ENCODE data around the gene SPHK1.
A peak's percentile ranks its signal among the peaks of the same experiment; 100 is the strongest.

Gene SPHK1

GRCh38 chr17:76363107-76363842, 21.1 kb upstream of the SPHK1 start:
- DNase-seq = no peak

GRCh38 chr17:76365256-76365903, 19.0 kb upstream of the SPHK1 start:
- no peak for DNase-seq

- no peak for DNase-seq
Measured at GRCh38 chr17:76366247-76366646, 18.2 kb upstream of the SPHK1 start.

GRCh38 chr17:76367642-76368041, 16.8 kb upstream of the SPHK1 start:
- no peak for DNase-seq

GRCh38 chr17:76368545-76368944, 15.9 kb upstream of the SPHK1 start:
- DNase-seq = no peak

GRCh38 chr17:76369379-76369778, 15.0 kb upstream of the SPHK1 start:
- DNase-seq = no peak

- DNase-seq = no peak
Measured at GRCh38 chr17:76369804-76370203, 14.6 kb upstream of the SPHK1 start.

GRCh38 chr17:76370261-76370993, 14.0 kb upstream of the SPHK1 start:
- no peak for DNase-seq

GRCh38 chr17:76371656-76372628, 12.5 kb upstream of the SPHK1 start:
- no peak for DNase-seq

- no peak for DNase-seq
Measured at GRCh38 chr17:76376318-76377133, 7.9 kb upstream of the SPHK1 start.

GRCh38 chr17:76378548-76379274, 5.7 kb upstream of the SPHK1 start:
- no peak for DNase-seq

- no peak for DNase-seq
Measured at GRCh38 chr17:76379275-76379641, 5.2 kb upstream of the SPHK1 start.

- DNase-seq = no peak
Measured at GRCh38 chr17:76379646-76380376, 4.6 kb upstream of the SPHK1 start.

- DNase-seq = peak; percentile 24
Measured at GRCh38 chr17:76381633-76382350, 2.6 kb upstream of the SPHK1 start.

GRCh38 chr17:76382351-76382802, 2.0 kb upstream of the SPHK1 start:
- DNase-seq = no peak

GRCh38 chr17:76382803-76383545, 1.4 kb upstream of the SPHK1 start:
- DNase-seq = peak; percentile 47

- peak; percentile 36 for DNase-seq
Measured at GRCh38 chr17:76383546-76384221, 725 bp upstream of the SPHK1 start.

Measured in CD4-positive, alpha-beta T cell treated with Interleukin-15 for 1 hour (primary cell).